T-helper 2 cell treated with Interferon-gamma antibody and Interleukin-4, amounts not matched to agents 5 μg/mL and 100 μg/mL, for 36 hours (primary cell): ENCODE measurements around the gene POP4.

Experiments
- DNase-seq: peaks from one replicate; pipeline ENCODE4 v3.0.0; 2021; ENCODE audit warnings: low spot score
- H3K27ac Mint-ChIP-seq: one replicate; pipeline ENCODE4 v1.8.0; 2021; ENCODE audit warnings: mild to moderate bottlenecking, mixed read lengths
- H3K27me3 Mint-ChIP-seq: one replicate; pipeline ENCODE4 v1.8.0; 2021; ENCODE audit warnings: low read depth, mixed read lengths
- H3K36me3 Mint-ChIP-seq: one replicate; pipeline ENCODE4 v1.8.0; 2021; ENCODE audit warnings: low read depth, mixed read lengths
- H3K4me1 Mint-ChIP-seq: one replicate; pipeline ENCODE4 v1.8.0; 2021; ENCODE audit warnings: low read depth, mixed read lengths
- H3K4me3 Mint-ChIP-seq: one replicate; pipeline ENCODE4 v1.8.0; 2022; ENCODE audit warnings: mild to moderate bottlenecking, moderate library complexity, mixed read lengths
- H3K9me3 Mint-ChIP-seq: one replicate; pipeline ENCODE4 v1.8.0; 2021; ENCODE audit warnings: mixed read lengths

The POP4 gene

GRCh38 chr19:29569038-29569911 lies 36.8 kb upstream of the POP4 start:
- H3K27me3 Mint-ChIP-seq = peaks cover 7% of the 10 kb centered on the region
- no peaks in the 10 kb centered on the region for H3K4me1 Mint-ChIP-seq
- H3K27ac Mint-ChIP-seq = no peak overlapping the region
- no peak for DNase-seq
- no peaks in the 10 kb centered on the region for H3K36me3 Mint-ChIP-seq
- no peak overlapping the region for H3K4me3 Mint-ChIP-seq
- H3K9me3 Mint-ChIP-seq = no peaks in the 10 kb centered on the region

DNA sequence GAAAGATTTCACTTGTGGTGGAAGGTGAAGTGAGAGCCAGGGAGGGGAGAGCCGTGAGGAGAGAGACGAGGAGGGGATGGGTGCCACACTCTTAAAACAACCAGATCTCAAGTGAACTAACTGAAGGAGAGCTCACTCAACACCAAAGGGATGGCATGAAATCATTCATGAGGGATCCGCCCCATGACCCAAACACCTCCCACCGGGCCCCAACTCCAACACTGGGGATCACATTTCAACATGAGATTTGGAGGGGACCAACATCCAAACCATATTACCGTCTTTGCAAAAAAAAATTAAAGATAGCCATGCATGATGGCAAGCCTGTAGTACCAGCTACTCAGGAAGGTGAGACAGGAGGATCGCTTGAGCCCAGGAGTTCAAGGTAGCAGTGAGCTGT lies 34.9 kb upstream of the POP4 start:
- Mint-ChIP-seq H3K9me3 (no peaks in the 10 kb centered on the region), H3K4me3 (no peak overlapping the region), H3K36me3 (no peaks in the 10 kb centered on the region), H3K4me1 (no peaks in the 10 kb centered on the region), H3K27ac (no peak overlapping the region), H3K27me3 (peaks cover 22% of the 10 kb centered on the region)
- DNase-seq = no peak

DNA sequence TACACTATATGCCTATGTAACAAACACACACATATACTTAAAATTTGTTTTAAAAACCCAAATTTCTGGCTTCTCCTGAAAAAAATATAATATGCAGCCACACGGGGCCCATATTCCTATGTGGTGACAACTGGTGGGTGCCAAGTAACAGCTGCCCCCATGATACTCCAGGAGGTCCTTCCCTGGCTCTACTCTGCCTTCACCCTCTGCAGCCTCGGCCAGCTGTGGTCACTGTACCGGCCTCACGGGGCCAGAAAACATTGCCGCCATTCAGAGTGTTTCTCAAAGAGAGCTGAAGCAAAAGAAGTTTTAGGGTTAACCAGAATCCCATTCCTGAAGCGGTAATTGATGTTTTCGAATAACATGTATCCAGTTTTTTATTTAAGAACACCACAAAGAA lies 32.6 kb upstream of the POP4 start:
- Mint-ChIP-seq H3K36me3 (no peaks in the 10 kb centered on the region), H3K4me1 (peaks cover 1% of the 10 kb centered on the region), H3K27ac (no peak overlapping the region), H3K4me3 (no peak overlapping the region), H3K27me3 (peaks cover 28% of the 10 kb centered on the region), H3K9me3 (no peaks in the 10 kb centered on the region)
- no peak for DNase-seq

GRCh38 chr19:29574510-29574909 lies 31.6 kb upstream of the POP4 start:
- Mint-ChIP-seq H3K4me3 (no peak overlapping the region), H3K4me1 (peaks cover 1% of the 10 kb centered on the region), H3K36me3 (no peaks in the 10 kb centered on the region), H3K27ac (no peak overlapping the region), H3K9me3 (no peaks in the 10 kb centered on the region), H3K27me3 (peaks cover 31% of the 10 kb centered on the region)
- DNase-seq = no peak

GRCh38 chr19:29576046-29576606 lies 30.0 kb upstream of the POP4 start:
- Mint-ChIP-seq H3K27me3 (peaks cover 34% of the 10 kb centered on the region), H3K4me1 (peaks cover 1% of the 10 kb centered on the region), H3K9me3 (peaks cover 4% of the 10 kb centered on the region), H3K36me3 (no peaks in the 10 kb centered on the region), H3K27ac (no peak overlapping the region), H3K4me3 (no peak overlapping the region)
- no peak for DNase-seq

GRCh38 chr19:29576761-29577648 lies 29.1 kb upstream of the POP4 start:
- peak; percentile 62 for DNase-seq
- Mint-ChIP-seq H3K27ac (no peak overlapping the region), H3K4me1 (peaks cover 1% of the 10 kb centered on the region), H3K36me3 (no peaks in the 10 kb centered on the region), H3K27me3 (peaks cover 35% of the 10 kb centered on the region), H3K9me3 (peaks cover 10% of the 10 kb centered on the region), H3K4me3 (no peak overlapping the region)

- DNase-seq = no peak
- peaks cover 1% of the 10 kb centered on the region for H3K4me1 Mint-ChIP-seq
- H3K9me3 Mint-ChIP-seq = peaks cover 10% of the 10 kb centered on the region
- no peak overlapping the region for H3K4me3 Mint-ChIP-seq
- H3K27me3 Mint-ChIP-seq = peaks cover 35% of the 10 kb centered on the region
- no peaks in the 10 kb centered on the region for H3K36me3 Mint-ChIP-seq
- H3K27ac Mint-ChIP-seq = peak overlapping the region; percentile 57
These were observed 28.5 kb upstream of the POP4 start for GRCh38 chr19:29577649-29577963.

GRCh38 chr19:29578349-29578748 lies 27.7 kb upstream of the POP4 start:
- H3K27ac Mint-ChIP-seq = no peak overlapping the region
- H3K36me3 Mint-ChIP-seq = no peaks in the 10 kb centered on the region
- no peak overlapping the region for H3K4me3 Mint-ChIP-seq
- no peak for DNase-seq
- peaks cover 1% of the 10 kb centered on the region for H3K4me1 Mint-ChIP-seq
- peaks cover 10% of the 10 kb centered on the region for H3K9me3 Mint-ChIP-seq
- peaks cover 35% of the 10 kb centered on the region for H3K27me3 Mint-ChIP-seq

DNA sequence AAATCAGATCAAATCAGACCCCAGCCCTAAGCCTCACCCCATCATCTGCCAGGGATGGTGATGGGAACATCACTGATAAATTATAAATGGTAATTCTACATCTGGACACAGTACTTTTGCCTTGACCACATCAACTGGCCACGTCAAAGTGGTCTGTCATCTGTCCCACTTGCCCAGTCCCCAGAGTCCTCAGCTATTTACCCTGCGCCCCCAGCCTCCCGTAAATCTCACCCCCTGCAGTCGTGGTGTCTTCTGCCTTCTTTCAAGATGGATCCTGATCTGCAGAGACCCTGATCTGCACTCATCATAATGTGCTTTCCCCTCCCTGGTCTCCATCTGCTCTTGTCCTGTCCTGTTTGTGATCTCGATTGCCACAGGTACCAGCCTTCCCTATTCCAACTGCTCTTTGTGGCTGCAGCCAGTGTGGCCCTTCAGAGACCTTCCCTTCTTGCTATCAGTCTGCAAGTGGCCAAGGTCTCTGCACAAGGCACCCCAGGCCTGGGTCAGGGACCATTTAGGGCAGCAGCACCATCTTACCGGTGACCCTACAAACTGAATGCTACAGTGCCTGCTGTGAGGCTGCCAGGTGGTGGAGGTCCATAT lies 26.7 kb upstream of the POP4 start:
- Mint-ChIP-seq H3K4me1 (peaks cover 7% of the 10 kb centered on the region), H3K36me3 (no peaks in the 10 kb centered on the region), H3K27me3 (peaks cover 29% of the 10 kb centered on the region), H3K27ac (no peak overlapping the region), H3K9me3 (peaks cover 10% of the 10 kb centered on the region), H3K4me3 (no peak overlapping the region)
- no peak for DNase-seq

GRCh38 chr19:29581398-29581797 lies 24.7 kb upstream of the POP4 start:
- Mint-ChIP-seq H3K27ac (no peak overlapping the region), H3K36me3 (no peaks in the 10 kb centered on the region), H3K4me3 (no peak overlapping the region), H3K9me3 (peaks cover 10% of the 10 kb centered on the region), H3K4me1 (peaks cover 11% of the 10 kb centered on the region), H3K27me3 (peaks cover 22% of the 10 kb centered on the region)
- no peak for DNase-seq

GRCh38 chr19:29583196-29583999 lies 22.7 kb upstream of the POP4 start:
- Mint-ChIP-seq H3K4me3 (no peak overlapping the region), H3K27ac (no peak overlapping the region), H3K36me3 (no peaks in the 10 kb centered on the region), H3K4me1 (peaks cover 25% of the 10 kb centered on the region), H3K27me3 (peaks cover 17% of the 10 kb centered on the region), H3K9me3 (peaks cover 10% of the 10 kb centered on the region)
- DNase-seq = no peak

GRCh38 chr19:29586401-29586800 lies 19.7 kb upstream of the POP4 start:
- H3K36me3 Mint-ChIP-seq = no peaks in the 10 kb centered on the region
- H3K4me3 Mint-ChIP-seq = no peak overlapping the region
- no peak for DNase-seq
- H3K27ac Mint-ChIP-seq = peak overlapping the region; percentile 79
- peaks cover 7% of the 10 kb centered on the region for H3K9me3 Mint-ChIP-seq
- peaks cover 28% of the 10 kb centered on the region for H3K4me1 Mint-ChIP-seq
- H3K27me3 Mint-ChIP-seq = peaks cover 15% of the 10 kb centered on the region

- Mint-ChIP-seq H3K27ac (peak overlapping the region; percentile 79), H3K4me1 (peaks cover 28% of the 10 kb centered on the region), H3K9me3 (peaks cover 4% of the 10 kb centered on the region), H3K4me3 (peak overlapping the region; percentile 14), H3K27me3 (peaks cover 17% of the 10 kb centered on the region), H3K36me3 (no peaks in the 10 kb centered on the region)
- no peak for DNase-seq
These were observed 19.0 kb upstream of the POP4 start for GRCh38 chr19:29587059-29587458.
